Peyer's patch (tissue), 4 donors: ENCODE results near the gene SYNGAP1. TPM values are rescaled to one million over a fixed set of nuclear protein-coding genes. Genes with fewer than 3 reads are reported as not detected.

Experiments used
- DNase-seq, 3 donors: peaks; one replicate each; pipeline ENCODE4 v3.0.0-alpha.2; 2017 to 2019
- H3K27ac ChIP-seq, 4 donors: fragments of 200-600 bp; sonication (generic); one replicate each; pipeline ENCODE4 v1.5.1; 2016 to 2019
- H3K27me3 ChIP-seq, 2 donors: fragments of 200-600 bp; sonication (generic); one replicate each; pipeline ENCODE4 v1.5.1; 2019
- H3K36me3 ChIP-seq, 3 donors: fragments of 200-600 bp; sonication (generic); one replicate each; pipeline ENCODE4 v1.5.1; 2016 to 2019
- H3K4me1 ChIP-seq, 4 donors: fragments of 200-600 bp; sonication (generic); one replicate each; pipeline ENCODE4 v1.5.1; 2016 to 2019
- H3K4me3 ChIP-seq, 4 donors: fragments of 200-600 bp; sonication (generic); 1 replicate in 3 of 4; 2 replicates in 1 of 4; pipeline ENCODE4 v1.5.1; 2016 to 2019; ENCODE audit warnings: mild to moderate bottlenecking in 1 of 4
- H3K9me3 ChIP-seq, 4 donors: fragments of 200-600 bp; sonication (generic); one replicate each; pipeline ENCODE4 v1.5.1; 2016 to 2019; ENCODE audit warnings: mild to moderate bottlenecking in 1 of 4
- POLR2A ChIP-seq, 2 donors: fragments of 450-650 bp; IDR thresholded peaks; one replicate each; pipeline ENCODE4 v1.5.1; 2017; ENCODE audit warnings: antibody characterized with exemption in 2 of 2, mild to moderate bottlenecking in 2 of 2, moderate library complexity in 2 of 2
- total RNA-seq, 4 donors: library from RNA; depleted of rRNA; stranded (reverse); fragments of >200 nt; gene quantifications; one replicate each; pipeline ENCODE4 v1.1.0, GENCODE V29; 2016
- TF ChIP-seq, protein P1 (sequence below), 6 experiments: fragments of 450-650 bp in 4 of 6; fragments of 200-600 bp in 2 of 6; sonication (generic) in 1 of 6; IDR thresholded peaks; one replicate each; pipeline ENCODE4 v1.5.1; 2017 to 2019; ENCODE audit warnings: antibody characterized with exemption in 6 of 6, mild to moderate bottlenecking in 3 of 6, moderate library complexity in 1 of 6

SYNGAP1 gene
- total RNA-seq, 4 donors from 2014 or later = 5.4 to 42.1 (median 15.0) TPM

DNA sequence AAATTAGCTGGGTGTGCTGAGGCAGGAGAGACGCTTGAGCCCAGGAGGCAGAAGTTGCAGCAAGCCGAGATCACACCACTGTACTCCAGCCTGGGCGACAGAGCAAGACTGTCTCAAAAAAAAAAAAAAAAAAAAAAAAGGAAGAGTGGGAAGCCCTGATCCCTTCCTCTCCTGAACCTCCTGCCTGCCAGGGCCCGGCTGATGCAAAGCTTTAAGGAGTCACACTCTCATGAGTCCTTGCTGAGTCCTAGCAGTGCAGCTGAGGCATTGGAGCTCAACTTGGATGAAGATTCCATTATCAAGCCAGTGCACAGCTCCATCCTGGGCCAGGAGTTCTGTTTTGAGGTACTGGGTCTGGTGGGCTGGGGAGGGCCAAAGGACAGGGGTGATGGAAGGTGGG lies 15.1 kb downstream of the SYNGAP1 start:
- H3K4me1 ChIP-seq = peaks cover 0 to 24% (median 7%) of the 10 kb centered on the region in 4 donors
- TF ChIP-seq, protein P1, sequence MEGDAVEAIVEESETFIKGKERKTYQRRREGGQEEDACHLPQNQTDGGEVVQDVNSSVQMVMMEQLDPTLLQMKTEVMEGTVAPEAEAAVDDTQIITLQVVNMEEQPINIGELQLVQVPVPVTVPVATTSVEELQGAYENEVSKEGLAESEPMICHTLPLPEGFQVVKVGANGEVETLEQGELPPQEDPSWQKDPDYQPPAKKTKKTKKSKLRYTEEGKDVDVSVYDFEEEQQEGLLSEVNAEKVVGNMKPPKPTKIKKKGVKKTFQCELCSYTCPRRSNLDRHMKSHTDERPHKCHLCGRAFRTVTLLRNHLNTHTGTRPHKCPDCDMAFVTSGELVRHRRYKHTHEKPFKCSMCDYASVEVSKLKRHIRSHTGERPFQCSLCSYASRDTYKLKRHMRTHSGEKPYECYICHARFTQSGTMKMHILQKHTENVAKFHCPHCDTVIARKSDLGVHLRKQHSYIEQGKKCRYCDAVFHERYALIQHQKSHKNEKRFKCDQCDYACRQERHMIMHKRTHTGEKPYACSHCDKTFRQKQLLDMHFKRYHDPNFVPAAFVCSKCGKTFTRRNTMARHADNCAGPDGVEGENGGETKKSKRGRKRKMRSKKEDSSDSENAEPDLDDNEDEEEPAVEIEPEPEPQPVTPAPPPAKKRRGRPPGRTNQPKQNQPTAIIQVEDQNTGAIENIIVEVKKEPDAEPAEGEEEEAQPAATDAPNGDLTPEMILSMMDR (IDR thresholded peaks at IDR 0.05) = no peak
- TF ChIP-seq POLR2A (IDR thresholded peaks at IDR 0.05) = no peak
- no peak for DNase-seq
- H3K27ac ChIP-seq = no peak overlapping the region
- peaks cover 0 to 37% (median 0%) of the 10 kb centered on the region in 3 donors for H3K36me3 ChIP-seq
- H3K27me3 ChIP-seq = no peaks in the 10 kb centered on the region
- H3K9me3 ChIP-seq = no peaks in the 10 kb centered on the region
- no peak overlapping the region for H3K4me3 ChIP-seq

DNA sequence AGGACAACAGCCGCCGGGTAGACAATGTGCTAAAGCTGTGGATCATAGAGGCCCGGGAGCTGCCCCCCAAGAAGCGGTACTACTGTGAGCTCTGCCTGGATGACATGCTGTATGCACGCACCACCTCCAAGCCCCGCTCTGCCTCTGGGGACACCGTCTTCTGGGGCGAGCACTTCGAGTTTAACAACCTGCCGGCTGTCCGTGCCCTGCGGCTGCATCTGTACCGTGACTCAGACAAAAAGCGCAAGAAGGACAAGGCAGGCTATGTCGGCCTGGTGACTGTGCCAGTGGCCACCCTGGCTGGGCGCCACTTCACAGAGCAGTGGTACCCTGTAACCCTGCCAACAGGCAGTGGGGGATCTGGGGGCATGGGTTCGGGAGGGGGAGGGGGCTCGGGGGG lies 17.8 kb downstream of the SYNGAP1 start:
- Histone ChIP-seq H3K4me3 (no peak overlapping the region), H3K4me1 (no peaks in the 10 kb centered on the region), H3K36me3 (peaks cover 0 to 46% (median 0%) of the 10 kb centered on the region in 3 donors), H3K27me3 (no peaks in the 10 kb centered on the region), H3K27ac (no peak overlapping the region), H3K9me3 (no peaks in the 10 kb centered on the region)
- TF ChIP-seq POLR2A (IDR thresholded peaks at IDR 0.05) = no peak
- TF ChIP-seq, protein P1 (IDR thresholded peaks at IDR 0.05) = no peak
- no peak for DNase-seq

DNA sequence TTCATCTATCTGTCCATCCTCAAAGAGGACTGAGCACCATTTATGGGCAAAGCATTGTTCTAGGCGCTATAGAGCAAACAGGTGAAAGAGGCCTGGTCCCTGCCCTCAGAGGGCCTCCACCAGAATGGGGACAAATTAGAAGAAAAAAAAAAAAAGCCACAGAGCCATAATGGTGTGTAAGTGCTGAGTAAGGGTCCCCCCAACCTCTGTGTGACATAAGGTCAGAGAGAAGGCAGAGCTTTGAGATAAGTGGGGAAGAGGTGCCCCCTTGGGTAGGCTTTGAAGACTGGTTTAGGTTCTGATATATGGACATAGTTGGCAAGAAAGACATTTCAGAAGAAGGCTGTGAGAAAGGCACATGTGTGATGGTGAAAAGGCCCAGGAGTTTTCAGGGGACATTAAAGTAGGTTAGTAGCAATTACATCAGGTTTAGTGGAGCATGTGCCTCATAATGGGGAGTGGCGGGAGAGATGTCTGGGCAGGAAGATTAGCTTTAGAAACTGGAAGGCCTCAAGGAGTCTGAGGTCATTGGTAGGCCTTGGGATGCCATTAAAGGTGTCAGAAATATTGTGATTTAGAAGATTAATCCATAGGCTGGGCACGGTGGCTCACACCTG lies 19.2 kb downstream of the SYNGAP1 start:
- no peak overlapping the region for H3K4me3 ChIP-seq
- H3K27me3 ChIP-seq = no peaks in the 10 kb centered on the region
- peaks cover 0 to 46% (median 0%) of the 10 kb centered on the region in 3 donors for H3K36me3 ChIP-seq
- no peak overlapping the region for H3K27ac ChIP-seq
- H3K4me1 ChIP-seq = no peaks in the 10 kb centered on the region
- H3K9me3 ChIP-seq = no peaks in the 10 kb centered on the region
- DNase-seq = no peak
- TF ChIP-seq, protein P1 (IDR thresholded peaks at IDR 0.05) = no peak
- TF ChIP-seq POLR2A (IDR thresholded peaks at IDR 0.05) = no peak

DNA sequence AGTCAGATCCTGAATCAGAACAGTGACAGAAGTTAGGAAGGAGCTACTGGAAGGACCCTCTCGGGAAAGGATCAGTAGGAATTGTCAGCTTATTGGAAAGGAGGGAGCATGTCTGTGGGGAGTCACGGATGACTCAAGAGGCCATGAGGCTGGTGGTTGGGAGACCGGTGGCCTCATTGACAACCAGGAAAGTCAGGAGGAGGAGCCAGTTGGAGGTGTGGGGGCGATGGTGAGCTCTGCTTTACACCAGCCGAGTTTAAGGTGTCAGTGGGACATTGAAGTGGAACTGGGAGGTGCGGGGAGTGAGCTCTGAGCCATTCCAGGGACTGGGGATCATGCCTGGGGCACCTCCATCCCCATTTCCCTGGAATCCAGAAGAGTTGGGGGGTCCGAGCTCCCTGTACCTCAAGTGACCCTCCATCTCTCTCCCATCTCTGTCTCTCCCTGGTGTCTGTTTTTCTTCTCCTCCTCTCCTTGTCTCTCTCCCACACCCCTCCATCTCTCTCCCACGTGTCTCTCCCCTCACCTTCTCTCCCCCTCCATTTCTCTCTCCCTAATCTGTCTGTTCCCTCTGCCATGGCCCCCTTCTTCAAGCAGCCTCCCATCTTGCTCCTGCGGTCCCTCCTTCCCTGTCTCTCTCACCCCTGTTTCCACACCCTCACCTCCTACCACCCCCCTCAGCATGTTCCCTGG lies 20.2 kb downstream of the SYNGAP1 start:
- no peaks in the 10 kb centered on the region for H3K27me3 ChIP-seq
- no peak overlapping the region for H3K27ac ChIP-seq
- no peaks in the 10 kb centered on the region for H3K9me3 ChIP-seq
- no peak for DNase-seq
- TF ChIP-seq, protein P1 (IDR thresholded peaks at IDR 0.05) = no peak
- no peaks in the 10 kb centered on the region for H3K4me1 ChIP-seq
- peaks cover 0 to 44% (median 0%) of the 10 kb centered on the region in 3 donors for H3K36me3 ChIP-seq
- no peak overlapping the region for H3K4me3 ChIP-seq

DNA sequence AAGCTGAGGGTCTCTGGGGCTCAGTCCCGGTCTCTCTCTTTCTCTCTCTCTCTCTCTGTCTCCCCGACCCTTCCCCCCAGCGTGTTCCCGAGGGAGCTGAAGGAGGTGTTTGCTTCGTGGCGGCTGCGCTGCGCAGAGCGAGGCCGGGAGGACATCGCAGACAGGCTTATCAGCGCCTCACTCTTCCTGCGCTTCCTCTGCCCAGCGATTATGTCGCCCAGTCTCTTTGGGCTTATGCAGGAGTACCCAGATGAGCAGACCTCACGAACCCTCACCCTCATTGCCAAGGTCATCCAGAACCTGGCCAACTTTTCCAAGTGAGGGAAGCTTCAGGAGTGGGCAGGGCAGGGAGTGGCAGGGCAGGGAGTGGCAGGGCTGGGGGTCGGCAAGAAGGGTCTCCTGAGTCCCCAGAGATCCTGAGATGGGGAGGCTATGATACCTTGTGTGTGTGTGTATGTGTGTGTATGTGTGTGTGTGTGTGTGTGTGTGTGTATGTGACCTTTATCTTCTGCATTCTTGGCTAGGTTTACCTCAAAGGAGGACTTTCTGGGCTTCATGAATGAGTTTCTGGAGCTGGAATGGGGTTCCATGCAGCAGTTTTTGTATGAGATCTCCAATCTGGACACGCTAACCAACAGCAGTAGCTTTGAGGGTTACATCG lies 20.9 kb downstream of the SYNGAP1 start:
- H3K27ac ChIP-seq = no peak overlapping the region
- no peak overlapping the region for H3K4me3 ChIP-seq
- H3K4me1 ChIP-seq = no peaks in the 10 kb centered on the region
- TF ChIP-seq, protein P1 (IDR thresholded peaks at IDR 0.05) = no peak
- TF ChIP-seq POLR2A (IDR thresholded peaks at IDR 0.05) = no peak
- no peaks in the 10 kb centered on the region for H3K9me3 ChIP-seq
- DNase-seq = no peak
- no peaks in the 10 kb centered on the region for H3K27me3 ChIP-seq
- peaks cover 0 to 37% (median 0%) of the 10 kb centered on the region in 3 donors for H3K36me3 ChIP-seq
